Stimulated activated CD4-positive, alpha-beta T cell treated with anti-CD3 and anti-CD28 coated beads, Interleukin-15, amount 100 ng/mL, for 1 hour (primary cell): ENCODE data around the gene KERA.

Source experiments
- DNase-seq, 2 donors: peaks; one replicate each; pipeline ENCODE4 v3.0.0-alpha.2; 2020; ENCODE audit warnings: low read depth in 1 of 2, low spot score in 1 of 2

Gene KERA

GRCh38 chr12:91074154-91074709 lies 16.4 kb upstream of the KERA start:
- DNase-seq, result no peak

GRCh38 chr12:91073426-91073825 lies 15.6 kb upstream of the KERA start:
- no peak for DNase-seq

- DNase-seq, result no peak
These were observed 15.1 kb upstream of the KERA start for GRCh38 chr12:91072931-91073330.

- DNase-seq, result no peak
These were observed 13.1 kb upstream of the KERA start for GRCh38 chr12:91070936-91071335.

GRCh38 chr12:91065396-91065795 lies 7.6 kb upstream of the KERA start:
- DNase-seq, result no peak

GRCh38 chr12:91064640-91065039 lies 6.8 kb upstream of the KERA start:
- no peak for DNase-seq

GRCh38 chr12:91061091-91061490 lies 3.3 kb upstream of the KERA start:
- DNase-seq, result no peak

GRCh38 chr12:91059211-91059610 lies 1.4 kb upstream of the KERA start:
- DNase-seq, result no peak

GRCh38 chr12:91058786-91059185 lies 962 bp upstream of the KERA start:
- no peak for DNase-seq

GRCh38 chr12:91056488-91056887 lies 1.3 kb downstream of the KERA start:
- DNase-seq, result no peak

- DNase-seq, result no peak
These were observed 1.8 kb downstream of the KERA start for GRCh38 chr12:91055976-91056375.

- DNase-seq, result no peak
These were observed 3.7 kb downstream of the KERA start for GRCh38 chr12:91053951-91054715.

- no peak for DNase-seq
These were observed 5.8 kb downstream of the KERA start for GRCh38 chr12:91052026-91052425.

GRCh38 chr12:91044586-91044985 lies 13.2 kb downstream of the KERA start:
- no peak for DNase-seq

GRCh38 chr12:91043408-91043807 lies 14.4 kb downstream of the KERA start:
- no peak for DNase-seq

- no peak for DNase-seq
These were observed 17.6 kb downstream of the KERA start for GRCh38 chr12:91040096-91040755.

GRCh38 chr12:91037276-91037675 lies 20.5 kb downstream of the KERA start:
- DNase-seq, result no peak

GRCh38 chr12:91033251-91033650 lies 24.6 kb downstream of the KERA start:
- no peak for DNase-seq

GRCh38 chr12:91023326-91024004 lies 34.4 kb downstream of the KERA start:
- no peak for DNase-seq

- no peak for DNase-seq
These were observed 36.7 kb downstream of the KERA start for GRCh38 chr12:91021076-91021475.

- DNase-seq, result no peak
These were observed 38.4 kb downstream of the KERA start for GRCh38 chr12:91019455-91019854.
